Activated T-cell treated with anti-CD3 and anti-CD28 coated beads for 4 hours (primary cell): Measurements from ENCODE around the gene PDE6A.

ENCODE experiments used
- DNase-seq: peaks from one replicate; pipeline ENCODE4 v3.0.0-alpha.2; 2020

The PDE6A gene

DNA sequence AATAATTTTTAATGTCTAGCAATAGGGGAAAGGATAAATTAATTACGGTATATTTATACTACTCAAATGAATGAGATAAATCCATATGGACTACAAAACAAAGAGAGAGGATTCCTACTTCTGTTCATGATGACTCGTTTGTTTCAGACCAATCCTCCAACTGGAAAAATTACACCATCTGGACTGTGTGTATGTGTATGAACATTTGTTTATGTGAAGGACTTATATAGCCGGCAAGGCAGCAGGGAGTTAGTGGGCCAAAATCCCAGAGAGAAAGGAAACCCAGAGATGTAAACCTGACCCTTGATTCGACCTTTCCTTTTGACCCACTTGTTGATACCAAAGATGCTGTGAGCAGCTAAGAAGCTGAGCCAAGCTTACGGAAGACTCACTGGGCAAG lies 20.1 kb downstream of the PDE6A start:
- DNase-seq = no peak

GRCh38 chr5:149922950-149923349 lies 21.6 kb downstream of the PDE6A start:
- no peak for DNase-seq

- DNase-seq = no peak
These were observed 23.0 kb downstream of the PDE6A start for GRCh38 chr5:149921597-149921996.

DNA sequence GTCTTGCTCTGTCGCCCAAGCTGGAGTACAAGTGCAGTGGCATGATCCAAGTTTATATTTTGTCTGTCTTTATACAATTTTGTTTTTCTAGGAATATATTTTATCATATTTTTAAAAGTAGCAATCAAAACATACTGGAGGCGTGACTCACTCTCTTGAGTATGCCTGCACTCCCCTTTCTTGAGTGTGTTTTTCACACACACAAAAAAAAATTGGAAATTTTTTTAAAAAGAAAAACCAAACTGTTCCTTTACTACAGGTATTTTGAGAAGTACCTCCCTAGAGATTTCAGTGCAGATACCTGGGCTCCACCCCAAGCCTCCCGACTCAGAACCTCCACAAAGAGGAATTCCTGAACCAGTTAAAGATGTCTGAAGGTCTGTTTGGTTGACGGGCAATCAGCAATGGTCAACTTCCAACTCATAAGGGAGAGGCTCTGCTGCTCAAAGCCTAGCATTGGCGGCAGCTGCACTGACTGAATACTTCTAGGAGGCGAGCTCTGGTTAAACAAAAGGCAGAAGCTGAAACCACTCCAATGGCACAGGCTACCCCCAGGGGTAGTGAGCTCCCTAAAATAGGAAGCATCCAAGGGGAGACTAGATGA lies 27.4 kb downstream of the PDE6A start:
- no peak for DNase-seq

GRCh38 chr5:149916334-149917072 lies 28.1 kb downstream of the PDE6A start:
- no peak for DNase-seq

DNA sequence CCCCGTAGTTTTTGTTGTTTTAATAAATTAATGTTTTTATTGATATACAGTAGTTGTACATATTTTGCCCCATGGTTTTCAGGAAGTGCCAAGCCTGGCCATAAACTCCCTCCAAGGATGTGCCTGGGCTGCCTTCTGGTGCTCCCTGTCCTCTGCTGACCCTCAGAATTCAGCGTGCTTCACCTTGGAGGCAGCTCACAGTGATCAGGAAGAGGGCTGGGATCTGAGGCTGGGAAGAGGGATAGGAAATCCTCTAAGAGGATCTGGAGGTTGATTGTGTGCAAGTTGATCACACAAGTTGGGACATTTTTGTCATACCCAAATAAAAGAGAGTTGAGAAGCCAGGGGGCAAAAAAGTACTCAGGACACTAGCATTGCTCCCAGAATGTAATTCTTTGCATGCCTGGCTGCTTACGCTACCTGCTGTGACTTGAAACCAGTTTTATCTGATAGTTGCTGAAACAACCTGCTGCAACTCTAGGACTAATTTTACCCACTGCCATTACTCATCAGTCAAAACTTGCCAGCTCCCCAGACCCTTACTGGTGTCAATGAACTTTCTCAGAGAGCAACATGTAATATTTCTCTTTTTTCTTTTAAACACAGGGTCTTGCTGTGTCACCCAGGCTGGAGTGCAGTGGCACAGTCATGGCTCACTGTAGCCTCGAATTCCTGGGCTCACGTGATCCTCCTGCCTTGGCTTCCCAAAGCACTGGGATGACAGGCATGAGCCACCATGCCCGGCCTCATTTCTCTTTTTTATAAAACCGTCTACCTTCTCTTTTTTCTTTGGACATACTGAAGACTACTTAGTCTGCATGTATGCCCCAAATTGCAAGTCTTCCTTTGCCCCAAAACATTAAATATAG lies 29.0 kb downstream of the PDE6A start:
- DNase-seq = no peak

DNA sequence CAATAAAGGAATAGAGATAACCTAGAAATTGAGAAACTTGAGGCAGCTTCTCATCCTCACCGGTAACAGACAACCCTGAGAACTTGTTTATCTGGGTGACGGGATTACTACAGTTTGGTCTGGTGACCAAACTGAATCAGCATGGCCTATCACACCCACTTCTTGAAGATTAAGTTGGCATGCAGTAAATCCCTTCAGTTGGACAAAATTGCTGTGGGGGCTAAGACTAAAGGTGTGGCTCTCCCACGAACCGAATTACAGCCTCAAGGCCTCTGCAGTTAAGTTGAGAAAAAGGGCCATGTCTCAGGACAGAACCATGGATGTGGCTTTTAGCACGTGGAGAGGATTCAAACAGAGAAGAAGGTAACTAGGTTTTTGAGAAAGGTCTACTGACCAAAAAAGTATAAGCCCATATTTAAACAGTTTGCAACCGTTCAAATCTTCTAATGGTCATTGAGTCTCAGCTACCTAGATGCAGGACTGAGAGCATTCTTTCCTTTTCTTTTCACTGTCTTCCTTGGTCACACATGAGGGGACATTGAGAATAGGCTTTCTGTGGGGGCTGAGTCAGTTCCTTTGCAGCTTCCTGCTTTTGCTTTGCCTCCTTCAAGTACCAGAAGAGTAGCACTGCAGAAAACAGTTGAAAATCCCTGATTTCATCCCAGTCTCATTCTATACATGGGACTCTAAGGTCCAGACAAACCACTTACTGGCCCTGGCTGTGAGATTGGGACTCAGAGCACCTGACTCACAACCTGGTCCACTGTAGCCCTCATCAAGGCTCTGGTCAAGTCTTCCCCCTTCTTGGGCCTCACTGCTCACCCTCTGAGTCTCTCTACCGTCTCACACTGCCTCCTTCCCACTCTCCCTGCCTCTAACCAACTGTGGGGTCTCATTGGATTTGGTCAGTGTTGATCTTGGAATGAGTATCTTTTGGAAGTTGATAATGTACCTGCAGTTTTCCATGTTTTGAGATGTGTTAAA lies 30.9 kb downstream of the PDE6A start:
- no peak for DNase-seq

DNA sequence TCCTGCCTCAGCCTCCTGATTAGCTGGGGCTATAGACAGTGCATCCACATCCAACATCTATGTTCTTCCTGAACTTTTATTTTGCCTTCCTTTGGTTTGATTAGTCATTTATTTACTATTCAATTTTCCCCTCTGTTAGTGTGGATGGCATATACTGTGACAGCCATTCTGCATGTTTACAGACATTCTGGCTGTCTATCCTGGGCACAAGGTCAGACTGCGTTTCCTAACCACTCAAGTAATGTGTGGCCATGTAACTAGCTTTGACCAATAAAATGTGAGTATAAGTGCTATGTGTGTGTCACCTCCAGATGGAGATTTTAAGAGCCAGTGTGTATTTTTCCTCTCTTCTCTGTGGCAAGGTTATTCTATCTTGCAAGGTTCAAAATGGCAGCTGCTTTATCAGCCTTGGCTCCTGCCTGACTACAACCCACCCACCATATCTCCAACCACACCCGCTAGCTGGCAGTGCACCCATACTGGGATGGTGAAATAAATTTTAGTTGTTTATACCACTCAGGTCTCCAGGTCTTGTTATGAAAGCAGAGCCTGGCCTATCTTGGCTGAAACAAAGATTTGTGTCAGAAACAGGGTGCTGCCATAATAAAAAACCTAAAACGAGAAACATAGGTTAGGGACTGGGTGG lies 32.2 kb downstream of the PDE6A start:
- no peak for DNase-seq

GRCh38 chr5:149911031-149911430 lies 33.6 kb downstream of the PDE6A start:
- no peak for DNase-seq

- DNase-seq = no peak
These were observed 36.8 kb downstream of the PDE6A start for GRCh38 chr5:149907828-149908227.

GRCh38 chr5:149904977-149905376 lies 39.6 kb downstream of the PDE6A start:
- no peak for DNase-seq

DNA sequence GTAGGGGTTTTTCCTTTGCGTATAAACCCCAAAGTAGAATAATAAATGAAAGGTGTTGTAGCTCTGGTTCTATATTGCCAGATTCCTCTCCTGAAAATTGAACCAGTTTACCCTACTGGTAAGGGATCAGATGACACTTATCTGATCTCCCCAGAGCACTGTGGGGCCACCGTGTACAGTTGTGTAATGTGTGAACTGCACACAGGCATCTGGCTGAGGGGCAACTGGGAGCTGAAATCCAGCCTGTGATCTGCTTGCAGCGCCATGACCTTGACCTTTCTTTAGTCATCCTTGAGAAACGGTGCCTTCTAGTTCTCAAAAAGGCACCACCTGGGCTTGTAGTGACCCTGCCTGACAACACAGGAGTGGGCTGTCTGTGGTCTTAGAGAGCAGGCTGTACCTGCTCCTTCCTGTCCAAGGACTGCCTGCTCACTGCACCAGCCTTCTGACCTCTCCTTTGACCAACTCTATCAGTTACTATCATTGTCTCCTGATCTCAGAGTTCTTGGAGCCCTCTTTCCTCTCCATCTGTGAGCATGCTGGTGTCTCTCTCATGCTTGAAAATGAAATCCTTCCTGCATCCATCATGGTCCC lies 40.2 kb downstream of the PDE6A start:
- no peak for DNase-seq

GRCh38 chr5:149903404-149903803 lies 41.2 kb downstream of the PDE6A start:
- DNase-seq = no peak

DNA sequence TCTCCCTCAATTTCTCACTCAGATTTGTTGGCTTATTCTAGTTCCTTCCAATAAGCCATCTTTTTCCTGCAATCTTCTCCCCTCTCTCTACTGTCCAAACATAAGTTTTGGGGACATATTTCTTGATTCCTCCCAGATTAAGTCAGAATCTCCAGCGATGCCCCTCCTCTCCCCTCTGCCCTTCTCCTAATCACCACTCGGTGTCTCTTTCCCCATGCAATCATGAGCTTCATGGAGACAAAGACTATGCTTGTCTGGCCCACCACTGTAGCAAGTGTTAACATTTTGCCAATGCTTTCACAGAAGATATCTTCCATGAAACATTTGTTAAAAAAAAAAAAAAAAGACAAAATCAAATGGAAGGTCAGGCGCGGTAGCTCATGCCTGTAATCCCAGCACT lies 42.4 kb downstream of the PDE6A start:
- DNase-seq = no peak

- no peak for DNase-seq
These were observed 43.1 kb downstream of the PDE6A start for GRCh38 chr5:149901511-149901910.

- no peak for DNase-seq
These were observed 44.2 kb downstream of the PDE6A start for GRCh38 chr5:149900390-149900789.

GRCh38 chr5:149898811-149899210 lies 45.8 kb downstream of the PDE6A start:
- DNase-seq = no peak

DNA sequence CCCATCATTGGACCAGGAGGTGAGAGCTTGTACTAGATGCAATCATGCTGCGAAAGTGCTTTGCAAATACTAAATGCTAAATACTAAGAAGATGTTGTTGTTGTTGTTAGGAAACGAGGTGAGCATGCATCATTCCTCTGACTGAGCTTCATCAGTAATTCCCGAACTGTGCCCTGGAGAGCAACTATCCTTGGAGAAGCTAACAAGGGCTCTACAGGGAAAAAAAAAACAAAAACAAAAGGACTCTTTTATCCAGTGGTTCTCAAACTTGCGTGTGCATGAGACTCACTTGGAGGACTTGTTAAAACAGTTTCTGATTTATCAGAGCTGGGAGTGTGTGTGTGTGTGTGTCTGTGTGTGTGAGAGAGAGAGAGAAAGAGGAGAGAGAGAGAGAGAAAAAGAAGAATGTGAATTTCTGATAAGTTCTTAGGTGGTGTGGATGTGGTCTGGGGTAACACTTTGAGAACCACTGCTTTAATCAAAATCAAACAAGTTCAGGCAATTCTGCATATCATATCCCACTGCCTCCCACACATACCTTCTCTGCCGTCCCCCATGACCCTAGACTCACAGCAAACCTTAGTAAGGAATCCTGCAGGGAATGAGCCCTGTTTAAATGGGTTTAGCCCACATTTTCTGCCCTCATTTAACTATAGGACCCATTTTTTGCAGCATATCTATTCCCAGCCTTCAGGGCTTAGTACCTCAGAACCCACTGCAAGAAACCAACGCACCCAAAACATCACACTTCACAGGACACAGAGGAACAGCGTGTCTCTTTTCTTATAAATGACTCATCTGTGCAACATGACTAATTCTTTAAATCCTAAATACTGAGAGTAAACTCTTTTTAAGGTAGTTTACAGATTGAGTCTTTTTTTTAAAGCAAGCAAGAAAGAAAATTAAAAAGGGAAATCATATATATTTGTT lies 48.9 kb downstream of the PDE6A start:
- no peak for DNase-seq

DNA sequence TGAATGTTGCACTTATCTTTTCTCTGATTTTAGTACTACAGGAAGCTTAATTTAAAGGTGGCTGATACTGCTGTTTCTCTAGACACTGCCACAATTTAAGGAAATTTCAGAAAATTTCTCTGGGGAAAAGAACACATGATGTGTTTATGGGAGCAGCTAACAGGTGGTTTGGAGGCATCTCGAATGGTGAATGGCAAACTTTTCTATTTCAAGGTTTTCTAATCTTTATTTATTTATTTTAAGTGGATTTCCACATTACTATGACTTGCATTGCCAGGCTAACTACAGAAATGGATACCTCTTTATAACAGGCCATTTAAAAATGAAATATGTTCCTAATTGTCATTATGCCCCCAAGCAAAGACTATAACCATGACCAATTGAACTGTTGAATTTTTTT lies 50.4 kb downstream of the PDE6A start:
- DNase-seq = no peak

DNA sequence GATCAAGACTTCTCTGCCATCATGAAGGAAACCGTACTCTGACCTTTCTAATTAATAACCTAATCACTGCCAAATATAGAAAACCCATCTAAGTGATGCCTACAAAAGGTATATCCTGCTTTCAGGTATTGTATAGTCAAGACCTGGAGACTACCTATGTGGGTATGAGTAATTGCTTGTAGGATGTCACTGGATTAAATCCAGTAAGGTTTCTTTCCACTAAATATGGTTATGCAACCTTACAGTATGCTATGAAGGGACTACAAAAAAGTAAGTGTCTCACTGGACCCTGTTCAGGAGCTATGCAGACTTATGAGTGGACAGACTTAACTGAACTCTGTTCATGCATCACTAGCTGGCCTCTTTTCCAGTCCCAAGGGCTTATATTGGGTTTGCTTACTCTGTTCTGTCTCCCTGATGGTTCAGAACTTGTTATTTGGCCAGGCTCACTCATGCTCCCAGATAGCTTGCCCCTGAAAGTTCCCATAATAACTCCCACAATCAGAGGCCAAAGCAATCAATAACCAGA lies 51.1 kb downstream of the PDE6A start:
- no peak for DNase-seq
